ENCODE measurements around the gene TXNRD3.

The TXNRD3 gene

DNA sequence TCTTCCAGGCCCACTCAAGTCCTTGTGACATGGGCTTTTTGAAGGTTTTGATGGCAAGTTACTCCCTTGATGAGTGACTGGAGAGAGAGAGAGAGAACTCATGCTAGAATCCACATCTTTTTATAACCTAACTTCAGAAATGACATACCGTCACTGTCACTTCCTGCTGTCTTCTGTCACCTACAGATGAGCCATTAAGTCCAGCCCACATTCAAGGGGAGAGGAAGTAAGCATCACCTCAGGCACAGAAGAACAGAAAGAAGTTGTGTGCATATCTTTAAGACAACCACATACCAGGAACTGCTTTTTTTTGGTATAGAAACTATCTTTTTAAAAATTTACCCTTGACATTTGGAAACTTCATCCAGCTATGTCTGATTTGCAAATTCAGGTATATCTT, 16.6 kb upstream of the TXNRD3 start:
- no peak for DNase-seq

DNA sequence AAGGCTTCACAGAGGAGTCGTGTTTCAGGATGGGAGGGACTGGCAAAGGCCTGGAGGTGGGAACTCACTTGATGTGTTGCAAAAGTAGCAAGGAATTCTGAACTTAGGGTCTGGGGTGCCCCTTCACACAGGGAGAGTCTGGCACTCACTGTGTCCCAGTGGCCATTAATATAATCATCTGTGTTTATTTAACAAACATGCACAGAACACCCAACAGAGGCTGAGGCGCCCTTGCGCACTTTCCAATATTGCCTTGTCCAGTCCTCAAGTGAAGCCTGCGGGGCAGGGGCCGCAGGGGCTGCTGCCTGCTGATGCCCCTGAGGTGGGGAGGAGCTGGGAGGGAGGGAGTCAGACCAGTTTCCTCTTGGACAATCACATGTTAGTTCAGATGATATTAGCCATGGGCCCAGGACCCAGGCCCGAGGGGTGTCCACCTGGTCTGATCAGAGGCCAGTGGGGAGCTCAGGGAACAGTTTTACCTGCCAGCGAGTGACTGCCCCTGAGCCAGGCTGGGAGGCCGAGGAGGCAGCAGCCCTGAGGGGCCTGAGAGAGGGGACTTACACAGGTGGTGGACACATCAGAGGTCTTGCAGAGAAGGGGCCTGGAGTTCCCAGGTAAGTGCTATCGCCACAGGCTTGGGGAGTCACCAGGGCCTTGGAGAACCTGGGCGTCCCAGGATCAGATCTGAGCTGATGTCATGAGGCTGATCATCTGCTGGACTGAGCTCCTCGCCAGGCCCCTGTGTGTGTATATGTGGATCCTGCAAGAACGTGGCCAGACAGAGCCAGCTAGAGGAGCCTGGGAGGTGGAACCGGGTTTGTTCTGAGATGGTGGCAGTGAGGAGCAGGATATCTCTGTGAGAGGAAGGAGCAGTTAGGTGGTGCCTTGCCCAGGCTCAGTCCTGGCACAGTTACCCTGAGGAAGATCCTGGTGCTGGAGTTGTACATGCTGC, 13.8 kb upstream of the TXNRD3 start:
- DNase-seq: no peak

DNA sequence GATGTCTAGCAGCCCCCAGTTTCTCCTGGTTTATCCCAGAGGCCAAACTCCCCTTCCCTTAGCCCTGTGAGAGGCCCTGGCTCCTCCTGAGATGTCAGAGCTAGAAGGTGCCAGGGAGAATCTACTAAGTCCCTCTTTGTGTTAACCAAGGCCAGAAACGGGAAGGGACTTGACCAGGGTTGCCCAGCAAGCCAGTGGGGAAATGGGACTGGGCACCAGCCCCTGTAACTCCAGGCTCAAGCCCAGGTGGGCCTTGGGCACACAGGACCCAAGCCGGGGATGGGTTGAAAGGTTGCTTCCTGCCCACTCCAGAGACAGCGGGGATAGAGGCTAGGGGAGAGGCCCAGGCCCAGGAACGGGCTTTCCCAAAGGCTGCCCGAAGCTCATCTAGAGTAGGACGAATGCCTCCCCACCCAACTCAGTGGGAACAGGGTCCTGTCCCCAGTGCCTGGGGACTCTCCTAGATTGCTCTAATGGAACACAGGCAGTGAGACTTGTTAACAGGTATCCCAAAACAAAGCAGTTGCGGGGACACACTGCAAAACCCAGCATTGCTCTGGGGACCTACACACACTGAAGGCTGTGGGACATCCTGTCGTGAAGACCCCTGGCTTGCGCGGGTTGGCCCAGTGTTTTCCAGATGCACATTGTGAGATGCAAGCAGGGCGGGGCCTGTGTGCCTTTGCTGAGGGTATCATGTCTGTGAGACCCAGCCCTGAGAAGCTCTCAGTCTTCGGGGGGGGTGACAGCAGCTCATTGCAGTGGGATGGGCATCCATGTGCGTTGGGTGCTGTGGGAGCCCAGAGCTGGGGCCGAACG, 12.9 kb upstream of the TXNRD3 start:
- DNase-seq: no peak

GRCh38 chr3:126666658-126667528, 12.0 kb upstream of the TXNRD3 start:
- no peak for DNase-seq

GRCh38 chr3:126665959-126666657, 11.2 kb upstream of the TXNRD3 start:
- DNase-seq: no peak

DNA sequence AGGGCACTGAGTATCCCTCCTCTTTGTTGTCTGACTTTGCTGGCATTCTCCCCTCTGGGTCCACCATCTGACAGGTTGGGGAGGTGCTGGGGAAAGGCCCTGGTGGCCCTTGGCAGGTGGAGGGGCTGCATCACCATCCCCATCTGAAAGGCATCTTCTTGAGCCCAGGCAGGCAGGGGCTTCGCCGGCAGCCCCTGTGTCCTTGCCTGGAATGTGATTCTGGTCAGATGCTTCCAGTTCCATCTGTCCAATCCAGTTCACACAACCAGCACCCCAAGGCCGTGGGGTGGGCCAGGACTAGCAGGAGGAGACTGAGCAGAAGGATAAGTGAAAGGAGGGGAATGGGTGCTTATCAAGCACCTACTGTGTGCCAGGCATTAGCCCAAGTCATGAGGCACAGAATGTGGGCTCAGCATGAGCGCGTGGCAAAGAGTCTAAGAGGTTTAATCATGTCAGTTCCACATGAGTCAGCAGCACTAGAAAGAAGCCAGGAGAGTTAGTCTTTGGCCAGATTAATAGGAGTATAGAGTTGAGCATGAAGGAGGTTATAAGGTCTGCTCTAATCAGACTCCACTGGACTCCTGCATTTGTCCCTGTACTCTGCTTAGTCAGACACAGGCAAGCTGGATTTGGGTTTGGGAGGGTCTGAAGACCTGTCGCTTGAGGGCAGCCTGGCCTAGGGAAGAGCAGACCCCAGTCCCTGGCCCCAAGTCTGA, 10.5 kb upstream of the TXNRD3 start:
- no peak for DNase-seq

DNA sequence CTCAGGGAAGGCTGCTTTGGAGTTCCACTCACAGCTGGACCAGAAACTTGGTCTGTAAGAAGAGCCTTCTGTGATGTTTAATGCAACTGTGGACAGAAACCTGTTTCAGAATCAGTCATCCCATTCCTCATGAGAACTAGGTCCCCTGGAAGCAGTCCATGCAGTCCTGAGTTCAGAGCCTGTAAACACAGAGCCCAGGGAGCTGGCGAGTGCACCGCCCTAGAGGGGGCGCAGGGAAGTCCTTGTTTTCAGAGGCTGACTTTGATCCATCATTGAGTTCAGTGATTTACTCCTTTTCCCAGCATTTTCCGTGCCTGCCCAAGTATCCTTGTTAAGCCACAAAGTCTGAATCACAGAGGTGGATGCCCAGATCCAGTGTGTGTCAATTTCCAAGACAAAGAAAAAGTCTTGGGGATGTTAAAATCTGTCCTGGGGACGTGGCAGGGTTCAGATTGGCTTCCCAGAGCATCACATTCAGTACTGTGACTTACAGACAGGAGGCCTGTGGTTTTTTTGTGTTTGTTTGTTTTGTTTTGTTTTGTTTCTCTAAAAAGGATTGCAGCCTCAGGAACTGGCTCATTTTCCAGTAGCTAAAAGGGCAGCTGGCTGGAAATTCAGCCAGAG, 9.8 kb upstream of the TXNRD3 start:
- DNase-seq: no peak

GRCh38 chr3:126663750-126664149, 8.8 kb upstream of the TXNRD3 start:
- DNase-seq: no peak

GRCh38 chr3:126663257-126663656, 8.3 kb upstream of the TXNRD3 start:
- no peak for DNase-seq

DNA sequence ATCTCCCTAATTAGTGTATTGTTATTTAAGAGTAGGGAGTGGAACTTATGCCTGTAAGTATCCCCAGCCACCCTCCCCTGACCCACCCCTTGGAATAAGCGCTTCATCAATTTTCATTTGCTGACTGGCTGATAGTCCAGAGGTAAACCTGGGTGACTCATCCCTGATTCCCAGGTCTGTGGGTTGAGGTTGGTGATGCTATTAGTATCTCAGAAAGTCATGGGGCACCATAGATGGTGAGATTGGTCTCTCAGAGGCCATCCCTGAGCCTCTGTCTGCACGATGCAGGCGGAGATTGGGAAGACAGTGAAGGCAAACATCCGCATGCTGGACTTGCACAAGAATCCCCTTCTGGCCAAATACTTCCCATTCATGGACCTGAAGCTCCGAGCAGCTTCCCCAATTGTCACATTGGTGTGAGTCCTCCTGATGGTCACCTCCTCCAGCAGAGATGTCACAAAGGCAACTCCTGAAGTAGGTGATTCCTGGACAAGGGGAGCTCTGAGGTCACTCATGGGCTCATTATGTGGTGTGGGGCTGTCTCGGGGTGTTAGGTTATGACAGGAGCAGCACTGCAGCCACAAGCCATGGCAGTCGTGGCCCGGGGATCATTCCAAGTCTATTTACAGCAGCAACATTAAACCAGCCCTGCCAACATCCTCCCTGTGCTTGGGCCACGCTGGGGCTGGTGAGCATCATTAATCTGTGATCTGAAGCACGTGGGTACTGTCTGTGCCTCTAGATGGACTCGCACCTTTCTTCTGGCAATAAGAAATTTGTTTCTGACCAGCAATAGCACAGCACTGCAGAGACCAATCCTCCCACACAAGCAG, 6.8 kb upstream of the TXNRD3 start:
- DNase-seq: no peak

GRCh38 chr3:126659915-126660886, 5.3 kb upstream of the TXNRD3 start:
- DNase-seq: no peak

DNA sequence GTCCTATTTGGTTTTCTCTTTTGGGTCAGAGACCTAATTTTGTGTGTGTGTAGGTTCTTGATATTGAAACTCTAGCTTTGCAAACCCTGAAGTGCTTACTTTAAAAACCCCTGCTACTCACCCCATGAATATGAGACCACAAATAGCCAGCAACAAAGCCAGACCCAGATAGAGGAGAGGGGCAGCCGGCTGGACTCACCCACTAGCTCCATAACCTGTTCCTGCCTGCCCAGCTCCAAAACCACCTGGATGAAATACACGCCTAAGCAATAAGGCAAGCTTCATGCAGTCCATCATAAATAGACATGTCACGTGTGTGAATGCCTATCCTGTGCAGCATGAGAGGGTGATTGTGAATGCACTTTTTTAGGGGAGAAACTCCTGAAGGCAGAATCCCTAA, 3.7 kb upstream of the TXNRD3 start:
- DNase-seq: no peak

GRCh38 chr3:126657901-126658300, 3.0 kb upstream of the TXNRD3 start:
- DNase-seq: no peak

GRCh38 chr3:126656371-126657134, 1.6 kb upstream of the TXNRD3 start:
- no peak for DNase-seq

DNA sequence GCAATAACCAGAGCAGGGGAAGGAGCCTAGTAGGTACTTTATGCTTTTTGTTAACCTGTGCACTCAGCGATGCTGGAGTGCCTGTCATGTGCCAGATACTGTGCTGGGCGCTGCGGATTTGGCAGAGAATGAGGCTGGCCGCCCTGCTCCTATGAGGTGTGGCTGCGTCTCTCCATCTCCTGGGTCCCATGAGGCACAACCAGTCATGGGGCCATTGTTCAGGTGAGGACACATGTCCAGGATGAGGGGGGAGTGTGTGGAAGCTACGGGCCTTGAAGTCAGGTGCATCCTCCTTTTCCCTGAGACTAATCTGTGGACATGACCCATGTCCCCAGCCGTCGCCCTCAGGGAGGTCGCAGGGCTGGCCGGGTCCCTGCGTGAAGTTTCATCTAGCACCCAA, 963 bp upstream of the TXNRD3 start:
- DNase-seq: no peak

GRCh38 chr3:126649556-126650092, 5.3 kb downstream of the TXNRD3 start:
- no peak for DNase-seq

DNA sequence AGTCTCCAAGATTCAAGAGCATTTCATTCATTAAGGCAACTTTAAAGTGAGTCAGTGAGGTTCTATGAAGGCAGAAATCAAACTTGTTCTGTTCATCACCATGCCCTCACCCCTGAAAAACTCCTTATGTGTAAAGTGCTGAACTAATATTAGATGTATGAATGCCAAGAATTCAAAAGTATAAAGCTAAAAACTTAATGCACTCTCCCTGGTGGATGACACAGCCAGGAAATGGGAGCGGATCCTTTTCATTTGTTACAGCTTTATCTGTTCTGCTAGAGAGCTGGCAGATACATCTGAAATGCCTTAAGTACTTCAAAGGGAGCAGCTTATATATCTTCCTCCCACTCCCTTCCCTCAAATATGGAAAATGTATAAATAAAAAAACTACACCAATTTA, 8.2 kb downstream of the TXNRD3 start:
- no peak for DNase-seq

- DNase-seq: no peak
Measured at GRCh38 chr3:126644615-126645014, 10.3 kb downstream of the TXNRD3 start.
